Nephron progenitor cell (in vitro differentiated cells): ENCODE measurements around the gene LAMB4.

Source experiments
- DNase-seq: peaks from one replicate; pipeline ENCODE4 v3.0.0; 2021
- H3K27ac Mint-ChIP-seq: 2 replicates; pipeline ENCODE4 v1.8.0; 2021; ENCODE audit warnings: mild to moderate bottlenecking, moderate library complexity, mixed read lengths
- H3K27me3 Mint-ChIP-seq: 2 replicates; pipeline ENCODE4 v1.8.0; 2021; ENCODE audit warnings: mild to moderate bottlenecking, low read depth, mixed read lengths; ENCODE audit not compliant: poor library complexity
- H3K36me3 Mint-ChIP-seq: 2 replicates; pipeline ENCODE4 v1.8.0; 2021; ENCODE audit warnings: low read depth, mixed read lengths
- H3K4me1 Mint-ChIP-seq: 2 replicates; pipeline ENCODE4 v1.8.0; 2021; ENCODE audit warnings: mixed read lengths
- H3K4me3 Mint-ChIP-seq: 2 replicates; pipeline ENCODE4 v1.8.0; 2021; ENCODE audit warnings: mild to moderate bottlenecking, moderate library complexity, mixed read lengths
- H3K9me3 Mint-ChIP-seq: 2 replicates; pipeline ENCODE4 v1.8.0; 2021; ENCODE audit warnings: mild to moderate bottlenecking, moderate library complexity, mixed read lengths
- CTCF ChIP-seq: fragments of 200-600 bp; sonication (generic); IDR thresholded peaks from 2 replicates; pipeline ENCODE4 v1.5.0; 2021; ENCODE audit warnings: antibody characterized with exemption

The LAMB4 gene

GRCh38 chr7:108127461-108127860 is 2.7 kb downstream of the LAMB4 start:
- no peak for DNase-seq
- H3K4me3 Mint-ChIP-seq, result no peak overlapping the region
- no peaks in the 10 kb centered on the region for H3K9me3 Mint-ChIP-seq
- no peak overlapping the region for H3K27ac Mint-ChIP-seq
- no peak for TF ChIP-seq CTCF
- no peaks in the 10 kb centered on the region for H3K4me1 Mint-ChIP-seq
- peaks cover 6% of the 10 kb centered on the region for H3K27me3 Mint-ChIP-seq
- no peaks in the 10 kb centered on the region for H3K36me3 Mint-ChIP-seq

GRCh38 chr7:108124820-108125219 is 5.3 kb downstream of the LAMB4 start:
- Mint-ChIP-seq H3K9me3 (no peaks in the 10 kb centered on the region), H3K36me3 (no peaks in the 10 kb centered on the region), H3K27ac (no peak overlapping the region), H3K4me3 (no peak overlapping the region), H3K4me1 (no peaks in the 10 kb centered on the region), H3K27me3 (peaks cover 3% of the 10 kb centered on the region)
- no peak for DNase-seq
- TF ChIP-seq CTCF, result no peak

GRCh38 chr7:108122181-108122580 is 8.0 kb downstream of the LAMB4 start:
- Mint-ChIP-seq H3K4me3 (no peak overlapping the region), H3K27me3 (peaks cover 7% of the 10 kb centered on the region), H3K4me1 (no peaks in the 10 kb centered on the region), H3K9me3 (no peaks in the 10 kb centered on the region), H3K27ac (no peak overlapping the region), H3K36me3 (no peaks in the 10 kb centered on the region)
- DNase-seq, result no peak
- TF ChIP-seq CTCF, result no peak

- H3K4me1 Mint-ChIP-seq, result no peaks in the 10 kb centered on the region
- TF ChIP-seq CTCF, result no peak
- DNase-seq, result no peak
- H3K27ac Mint-ChIP-seq, result no peak overlapping the region
- H3K27me3 Mint-ChIP-seq, result peaks cover 11% of the 10 kb centered on the region
- no peak overlapping the region for H3K4me3 Mint-ChIP-seq
- no peaks in the 10 kb centered on the region for H3K36me3 Mint-ChIP-seq
- H3K9me3 Mint-ChIP-seq, result no peaks in the 10 kb centered on the region
Measured at GRCh38 chr7:108120933-108121332, 9.2 kb downstream of the LAMB4 start.

GRCh38 chr7:108120196-108120595 is 10.0 kb downstream of the LAMB4 start:
- no peak for DNase-seq
- H3K27me3 Mint-ChIP-seq, result peaks cover 11% of the 10 kb centered on the region
- H3K36me3 Mint-ChIP-seq, result no peaks in the 10 kb centered on the region
- H3K27ac Mint-ChIP-seq, result no peak overlapping the region
- no peak for TF ChIP-seq CTCF
- no peak overlapping the region for H3K4me3 Mint-ChIP-seq
- no peaks in the 10 kb centered on the region for H3K4me1 Mint-ChIP-seq
- H3K9me3 Mint-ChIP-seq, result no peaks in the 10 kb centered on the region

- TF ChIP-seq CTCF, result no peak
- no peak for DNase-seq
- H3K27ac Mint-ChIP-seq, result no peak overlapping the region
- H3K36me3 Mint-ChIP-seq, result no peaks in the 10 kb centered on the region
- H3K4me3 Mint-ChIP-seq, result no peak overlapping the region
- H3K27me3 Mint-ChIP-seq, result peaks cover 9% of the 10 kb centered on the region
- H3K4me1 Mint-ChIP-seq, result no peaks in the 10 kb centered on the region
- H3K9me3 Mint-ChIP-seq, result no peaks in the 10 kb centered on the region
Measured at GRCh38 chr7:108118959-108119358, 11.2 kb downstream of the LAMB4 start.
